K562 (cell line): ENCODE data around the gene NCOA1. TPM values are rescaled to one million over a fixed set of nuclear protein-coding genes. Genes with fewer than 3 reads are reported as not detected.

Experiments
- ATF1 ChIP-seq, 2 experiments: fragments of 450-650 bp in 1 of 2; IDR thresholded peaks; 2 replicates each; pipeline ENCODE4 v1.6.1; 2016; ENCODE audit warnings: missing compliant biosample characterization in 1 of 2, missing genetic modification characterization in 1 of 2
- CBFB ChIP-seq: sonication (generic); formaldehyde crosslinking; IDR thresholded peaks from 2 replicates; pipeline ENCODE4 v1.4.0; 2020; ENCODE audit warnings: mild to moderate bottlenecking, missing genetic modification reagents
- CSDE1 ChIP-seq, 2 experiments: fragments of 450-650 bp; IDR thresholded peaks; 2 replicates each; pipeline ENCODE4 v1.6.1; 2016; ENCODE audit warnings: mild to moderate bottlenecking in 1 of 2
- E2F3 ChIP-seq: fragments of 250-450 bp; sonication (Bioruptor Pico); IDR thresholded peaks from 2 replicates; pipeline ENCODE4 v1.4.0; 2020; ENCODE audit warnings: mild to moderate bottlenecking
- ERF ChIP-seq: fragments of 450-650 bp; formaldehyde crosslinking; IDR thresholded peaks from 2 replicates; pipeline ENCODE4 v1.4.0; 2020; ENCODE audit warnings: mild to moderate bottlenecking, mixed read lengths
- FOXP1 ChIP-seq: sonication (generic); formaldehyde crosslinking; IDR thresholded peaks from 2 replicates; pipeline ENCODE4 v1.8.0; 2022; ENCODE audit warnings: mild to moderate bottlenecking, missing genetic modification reagents
- GTF2A2 ChIP-seq: IDR thresholded peaks from 2 replicates; pipeline ENCODE4 v1.6.1; 2016; ENCODE audit warnings: mild to moderate bottlenecking, missing genetic modification characterization, missing compliant biosample characterization
- JUND ChIP-seq, 2 experiments: IDR thresholded peaks; 2 replicates in 1 of 2; 3 replicates in 1 of 2; pipeline ENCODE4 v1.6.1; 2011; ENCODE audit warnings: borderline replicate concordance in 2 of 2, low read depth in 2 of 2, low read length in 2 of 2, improper control_type of control experiment in 1 of 2, missing biosample characterization in 1 of 2, missing genetic modification characterization in 1 of 2, missing genetic modification reagents in 1 of 2
- KDM2B ChIP-seq: fragments of 250-450 bp; sonication (Bioruptor Pico); IDR thresholded peaks from 2 replicates; pipeline ENCODE4 v1.8.0; 2021; ENCODE audit warnings: mild to moderate bottlenecking, moderate library complexity
- KLF6 ChIP-seq: fragments of 250-450 bp; sonication (Bioruptor Pico); IDR thresholded peaks from 2 replicates; pipeline ENCODE4 v1.4.0; 2020; ENCODE audit warnings: mild to moderate bottlenecking, moderate library complexity, borderline replicate concordance
- MCM5 ChIP-seq: fragments of 450-650 bp; IDR thresholded peaks from 2 replicates; pipeline ENCODE4 v1.6.1; 2016; ENCODE audit warnings: low read depth
- MCM7 ChIP-seq, 2 experiments: fragments of 450-650 bp; IDR thresholded peaks; 2 replicates each; pipeline ENCODE4 v1.6.1; 2016 to 2018
- NCOA1 ChIP-seq: fragments of 450-650 bp; IDR thresholded peaks from 2 replicates; pipeline ENCODE4 v1.6.1; 2016; ENCODE audit warnings: low read depth
- POU5F1 ChIP-seq: fragments of 150-350 bp; IDR thresholded peaks from 2 replicates; pipeline ENCODE4 v1.6.1; 2014; ENCODE audit warnings: borderline replicate concordance, low read length, low read depth, mild to moderate bottlenecking; ENCODE audit not compliant: partially characterized antibody
- RBM34 ChIP-seq: fragments of 200-400 bp; formaldehyde crosslinking; IDR thresholded peaks from 2 replicates; pipeline ENCODE4 v1.6.1; 2018; ENCODE audit warnings: low read length, borderline replicate concordance; ENCODE audit not compliant: insufficient read depth
- TAL1 ChIP-seq: fragments of 450-650 bp; IDR thresholded peaks from 2 replicates; pipeline ENCODE4 v1.6.1; 2016; ENCODE audit warnings: mild to moderate bottlenecking
- TEAD4 ChIP-seq, 2 experiments: sonication (generic) in 1 of 2; formaldehyde crosslinking in 1 of 2; IDR thresholded peaks; 2 replicates each; pipeline versions ENCODE4 v1.6.1 to v1.8.0; 2012 to 2022; ENCODE audit warnings: borderline replicate concordance in 1 of 2, inconsistent platforms in 1 of 2, low read length in 1 of 2, mild to moderate bottlenecking in 1 of 2, missing genetic modification reagents in 1 of 2
- ZBTB8A ChIP-seq: fragments of 450-650 bp; IDR thresholded peaks from 2 replicates; pipeline ENCODE4 v1.6.1; 2018; ENCODE audit warnings: mild to moderate bottlenecking, moderate library complexity; ENCODE audit not compliant: partially characterized antibody
- ZKSCAN1 ChIP-seq: fragments of 150-350 bp; IDR thresholded peaks from 2 replicates; pipeline ENCODE4 v1.6.1; 2016; ENCODE audit warnings: low read depth, low read length
- ZNF23 ChIP-seq: fragments of 250-450 bp; sonication (Bioruptor Pico); IDR thresholded peaks from 2 replicates; pipeline ENCODE4 v1.4.0; 2020; ENCODE audit warnings: mild to moderate bottlenecking
- ZNF75A ChIP-seq: fragments of 450-650 bp; formaldehyde crosslinking; IDR thresholded peaks from 2 replicates; pipeline ENCODE4 v1.4.0; 2020; ENCODE audit warnings: mild to moderate bottlenecking
- polyA plus RNA-seq, 8 experiments: library from polyadenylated mRNA; depleted of rRNA in 4 of 8; stranded (reverse) in 5 of 8; unstranded in 3 of 8; fragments of >200 nt; fragmentation: Nextera tagmentation in 2 of 8; fragmentation: Illumina TruSeq in 1 of 8; extraction: Ambion mirVana in 2 of 8; extraction: Trizol in 1 of 8; gene quantifications; 2 replicates each; pipeline versions ENCODE4 v1.2.1 to v1.2.3, GENCODE V29; 2011 to 2014; ENCODE audit warnings: inconsistent platforms in 1 of 8, missing spikeins in 1 of 8
- total RNA-seq, 7 experiments: library from RNA; depleted of rRNA in 6 of 7; stranded (reverse); fragments of >200 nt in 6 of 7; fragmentation: Illumina TruSeq in 2 of 7; extraction: Trizol in 2 of 7; gene quantifications; 2 replicates each; pipeline versions ENCODE4 v1.2.1 to v1.2.3, GENCODE V29; 2011 to 2021; ENCODE audit warnings: low replicate concordance in 1 of 7
- TF ChIP-seq, protein P1 (sequence below): sonication (generic); formaldehyde crosslinking; IDR thresholded peaks from 2 replicates; pipeline ENCODE4 v1.8.1; 2023; ENCODE audit warnings: mild to moderate bottlenecking, missing genetic modification reagents
- TF ChIP-seq, protein P2 (sequence below), 2 experiments: fragments of 150-350 bp in 1 of 2; IDR thresholded peaks; 2 replicates each; pipeline ENCODE4 v1.6.1; 2012 to 2016; ENCODE audit warnings: low read depth in 2 of 2, low read length in 2 of 2, mild to moderate bottlenecking in 1 of 2, moderate library complexity in 1 of 2
- TF ChIP-seq, protein P3 (sequence below), 2 experiments: IDR thresholded peaks; 2 replicates each; pipeline ENCODE4 v1.6.1; 2011; ENCODE audit warnings: borderline replicate concordance in 1 of 2, control low read depth in 1 of 2, low read depth in 1 of 2, low read length in 1 of 2, mild to moderate bottlenecking in 1 of 2, mixed read lengths in 1 of 2, moderate library complexity in 1 of 2; ENCODE audit not compliant: insufficient read depth in 1 of 2, insufficient read length in 1 of 2, poor library complexity in 1 of 2, severe bottlenecking in 1 of 2; ENCODE audit errors: extremely low read depth in 1 of 2

The NCOA1 gene
- total and polyA plus RNA-seq, 9 of the 15 experiments (the other 6 are each of a cell fraction or from before 2014, with no cell fraction given) = 4.9 to 25.7 (median 17.0) TPM

DNA sequence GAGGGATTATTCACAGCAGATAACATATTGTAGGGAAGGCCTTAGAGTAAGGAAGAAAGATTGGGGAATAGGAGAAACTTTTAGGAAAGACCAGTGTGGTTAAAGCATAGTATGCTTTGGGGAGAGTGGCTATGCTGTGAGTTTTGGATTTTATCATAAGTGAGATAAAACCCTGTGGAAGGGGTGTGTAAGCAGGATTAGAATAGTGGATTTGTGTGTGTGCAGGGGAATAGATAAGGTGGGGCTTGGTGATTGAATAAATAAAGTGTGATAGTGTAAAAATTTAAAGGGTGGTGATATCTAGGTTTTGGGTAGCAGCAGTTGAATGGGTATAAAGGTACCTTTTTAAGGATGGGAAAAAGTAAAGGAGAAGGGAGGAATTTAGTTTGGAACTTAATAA lies 137.7 kb downstream of the NCOA1 start (continued):
- TF ChIP-seq ERF (CRISPR knock-in tag) (no peak), JUND (IDR thresholded peaks at IDR 0.05; ENCODE audit: borderline replicate concordance, low read depth, low read length) (no peak), JUND (tag; IDR thresholded peaks at IDR 0.05; ENCODE audit: borderline replicate concordance, low read depth, low read length) (no peak), TAL1 (peak; percentile 49), KLF6 (CRISPR knock-in tag) (no peak), FOXP1 (CRISPR knock-in tag) (no peak), RBM34 (no peak), CSDE1 (IDR thresholded peaks at IDR 0.05) (no peak), NCOA1 (no peak), MCM5 (no peak), POU5F1 (no peak), KDM2B (CRISPR knock-in tag) (no peak), GTF2A2 (tag) (no peak), E2F3 (CRISPR knock-in tag) (no peak), MCM7 (IDR thresholded peaks at IDR 0.05) (no peak), ZNF23 (CRISPR knock-in tag) (no peak), ZKSCAN1 (no peak), ZBTB8A (no peak), CBFB (no peak), ATF1 (CRISPR knock-in tag; IDR thresholded peaks at IDR 0.05) (no peak), ATF1 (tag; IDR thresholded peaks at IDR 0.05) (no peak), ZNF75A (CRISPR knock-in tag) (no peak), TEAD4 (IDR thresholded peaks at IDR 0.05; ENCODE audit: low read length) (no peak), TEAD4 (CRISPR knock-in tag; IDR thresholded peaks at IDR 0.05; ENCODE audit: borderline replicate concordance) (no peak)
- TF ChIP-seq, protein P1, sequence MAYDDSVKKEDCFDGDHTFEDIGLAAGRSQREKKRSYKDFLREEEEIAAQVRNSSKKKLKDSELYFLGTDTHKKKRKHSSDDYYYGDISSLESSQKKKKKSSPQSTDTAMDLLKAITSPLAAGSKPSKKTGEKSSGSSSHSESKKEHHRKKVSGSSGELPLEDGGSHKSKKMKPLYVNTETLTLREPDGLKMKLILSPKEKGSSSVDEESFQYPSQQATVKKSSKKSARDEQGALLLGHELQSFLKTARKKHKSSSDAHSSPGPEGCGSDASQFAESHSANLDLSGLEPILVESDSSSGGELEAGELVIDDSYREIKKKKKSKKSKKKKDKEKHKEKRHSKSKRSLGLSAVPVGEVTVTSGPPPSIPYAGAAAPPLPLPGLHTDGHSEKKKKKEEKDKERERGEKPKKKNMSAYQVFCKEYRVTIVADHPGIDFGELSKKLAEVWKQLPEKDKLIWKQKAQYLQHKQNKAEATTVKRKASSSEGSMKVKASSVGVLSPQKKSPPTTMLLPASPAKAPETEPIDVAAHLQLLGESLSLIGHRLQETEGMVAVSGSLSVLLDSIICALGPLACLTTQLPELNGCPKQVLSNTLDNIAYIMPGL (CRISPR knock-in tag) = no peak
- TF ChIP-seq, protein P2, sequence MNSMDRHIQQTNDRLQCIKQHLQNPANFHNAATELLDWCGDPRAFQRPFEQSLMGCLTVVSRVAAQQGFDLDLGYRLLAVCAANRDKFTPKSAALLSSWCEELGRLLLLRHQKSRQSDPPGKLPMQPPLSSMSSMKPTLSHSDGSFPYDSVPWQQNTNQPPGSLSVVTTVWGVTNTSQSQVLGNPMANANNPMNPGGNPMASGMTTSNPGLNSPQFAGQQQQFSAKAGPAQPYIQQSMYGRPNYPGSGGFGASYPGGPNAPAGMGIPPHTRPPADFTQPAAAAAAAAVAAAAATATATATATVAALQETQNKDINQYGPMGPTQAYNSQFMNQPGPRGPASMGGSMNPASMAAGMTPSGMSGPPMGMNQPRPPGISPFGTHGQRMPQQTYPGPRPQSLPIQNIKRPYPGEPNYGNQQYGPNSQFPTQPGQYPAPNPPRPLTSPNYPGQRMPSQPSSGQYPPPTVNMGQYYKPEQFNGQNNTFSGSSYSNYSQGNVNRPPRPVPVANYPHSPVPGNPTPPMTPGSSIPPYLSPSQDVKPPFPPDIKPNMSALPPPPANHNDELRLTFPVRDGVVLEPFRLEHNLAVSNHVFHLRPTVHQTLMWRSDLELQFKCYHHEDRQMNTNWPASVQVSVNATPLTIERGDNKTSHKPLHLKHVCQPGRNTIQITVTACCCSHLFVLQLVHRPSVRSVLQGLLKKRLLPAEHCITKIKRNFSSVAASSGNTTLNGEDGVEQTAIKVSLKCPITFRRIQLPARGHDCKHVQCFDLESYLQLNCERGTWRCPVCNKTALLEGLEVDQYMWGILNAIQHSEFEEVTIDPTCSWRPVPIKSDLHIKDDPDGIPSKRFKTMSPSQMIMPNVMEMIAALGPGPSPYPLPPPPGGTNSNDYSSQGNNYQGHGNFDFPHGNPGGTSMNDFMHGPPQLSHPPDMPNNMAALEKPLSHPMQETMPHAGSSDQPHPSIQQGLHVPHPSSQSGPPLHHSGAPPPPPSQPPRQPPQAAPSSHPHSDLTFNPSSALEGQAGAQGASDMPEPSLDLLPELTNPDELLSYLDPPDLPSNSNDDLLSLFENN (IDR thresholded peaks at IDR 0.05; ENCODE audit: low read depth in 2 of 2, low read length in 2 of 2) = no peak
- TF ChIP-seq, protein P3, sequence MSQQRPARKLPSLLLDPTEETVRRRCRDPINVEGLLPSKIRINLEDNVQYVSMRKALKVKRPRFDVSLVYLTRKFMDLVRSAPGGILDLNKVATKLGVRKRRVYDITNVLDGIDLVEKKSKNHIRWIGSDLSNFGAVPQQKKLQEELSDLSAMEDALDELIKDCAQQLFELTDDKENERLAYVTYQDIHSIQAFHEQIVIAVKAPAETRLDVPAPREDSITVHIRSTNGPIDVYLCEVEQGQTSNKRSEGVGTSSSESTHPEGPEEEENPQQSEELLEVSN (IDR thresholded peaks at IDR 0.05; ENCODE audit: borderline replicate concordance in 1 of 2, extremely low read depth in 1 of 2, insufficient read depth in 1 of 2, insufficient read length in 1 of 2, low read depth in 1 of 2, low read length in 1 of 2, poor library complexity in 1 of 2, severe bottlenecking in 1 of 2) = no peak
